ENCODE data around the gene UBE2J2. TPM values are rescaled to one million over a fixed set of nuclear protein-coding genes. Genes with fewer than 3 reads are reported as not detected.

The UBE2J2 gene
- total RNA-seq, 1 donor from 2014 or later: 28.7 TPM

GRCh38 chr1:1230656-1231399, 42.8 kb downstream of the UBE2J2 start:
- Histone ChIP-seq H3K27me3 (ENCODE audit: control insufficient read depth in 3 of 3, insufficient read depth in 3 of 3, low read length in 3 of 3) (no peaks in the 10 kb centered on the region), H3K4me1 (ENCODE audit: control insufficient read depth in 3 of 3, insufficient read depth in 3 of 3, low read length in 3 of 3) (peaks cover 33 to 45% (median 33%) of the 10 kb centered on the region in 3 donors), H3K27ac (ENCODE audit: low read depth, low read length) (peak overlapping the region; percentile 92), H3K4me3 (ENCODE audit: low read length in 3 of 3) (peak overlapping the region; percentile 90 to 98 (median 98)), H3K9me3 (ENCODE audit: control insufficient read depth in 3 of 3, low read length in 3 of 3) (no peaks in the 10 kb centered on the region), H3K9ac (ENCODE audit: low read depth in 1 of 3, low read length in 3 of 3) (peak overlapping the region; percentile 94 to 98 (median 97)), H3K36me3 (ENCODE audit: control insufficient read depth in 3 of 3, insufficient read depth in 3 of 3, low read length in 3 of 3) (peaks cover 19 to 33% (median 21%) of the 10 kb centered on the region in 3 donors)

DNA sequence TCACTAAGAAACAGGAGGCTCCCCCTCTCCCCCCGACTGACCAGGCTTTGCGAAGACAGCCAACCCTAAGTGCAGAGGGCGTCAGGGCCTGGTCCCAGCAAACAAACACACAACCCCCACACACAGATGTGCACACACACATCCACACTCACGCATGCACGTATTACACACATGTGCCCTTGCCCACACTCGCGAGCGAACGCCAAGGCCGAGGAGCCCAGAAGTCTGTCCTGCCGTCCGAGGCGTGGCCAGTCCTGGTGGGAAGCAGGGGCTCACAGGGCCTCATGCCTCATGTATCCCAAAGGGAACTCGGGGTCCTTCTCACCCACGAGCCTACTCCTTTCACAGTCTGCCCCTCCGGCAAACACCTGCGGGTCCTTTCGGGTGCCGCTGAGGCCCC, 43.9 kb downstream of the UBE2J2 start:
- no peaks in the 10 kb centered on the region for H3K9me3 ChIP-seq (ENCODE audit: control insufficient read depth in 3 of 3, low read length in 3 of 3)
- H3K4me3 ChIP-seq (ENCODE audit: low read length in 3 of 3): peak overlapping the region in 2 of 3 donors; percentile 45 to 90
- peaks cover 33 to 53% (median 37%) of the 10 kb centered on the region in 3 donors for H3K4me1 ChIP-seq (ENCODE audit: control insufficient read depth in 3 of 3, insufficient read depth in 3 of 3, low read length in 3 of 3)
- peaks cover 23 to 37% (median 23%) of the 10 kb centered on the region in 3 donors for H3K36me3 ChIP-seq (ENCODE audit: control insufficient read depth in 3 of 3, insufficient read depth in 3 of 3, low read length in 3 of 3)
- H3K27ac ChIP-seq (ENCODE audit: low read depth, low read length): no peak overlapping the region
- no peaks in the 10 kb centered on the region for H3K27me3 ChIP-seq (ENCODE audit: control insufficient read depth in 3 of 3, insufficient read depth in 3 of 3, low read length in 3 of 3)
- H3K9ac ChIP-seq (ENCODE audit: low read depth in 1 of 3, low read length in 3 of 3): peak overlapping the region; percentile 23 to 57 (median 50)

DNA sequence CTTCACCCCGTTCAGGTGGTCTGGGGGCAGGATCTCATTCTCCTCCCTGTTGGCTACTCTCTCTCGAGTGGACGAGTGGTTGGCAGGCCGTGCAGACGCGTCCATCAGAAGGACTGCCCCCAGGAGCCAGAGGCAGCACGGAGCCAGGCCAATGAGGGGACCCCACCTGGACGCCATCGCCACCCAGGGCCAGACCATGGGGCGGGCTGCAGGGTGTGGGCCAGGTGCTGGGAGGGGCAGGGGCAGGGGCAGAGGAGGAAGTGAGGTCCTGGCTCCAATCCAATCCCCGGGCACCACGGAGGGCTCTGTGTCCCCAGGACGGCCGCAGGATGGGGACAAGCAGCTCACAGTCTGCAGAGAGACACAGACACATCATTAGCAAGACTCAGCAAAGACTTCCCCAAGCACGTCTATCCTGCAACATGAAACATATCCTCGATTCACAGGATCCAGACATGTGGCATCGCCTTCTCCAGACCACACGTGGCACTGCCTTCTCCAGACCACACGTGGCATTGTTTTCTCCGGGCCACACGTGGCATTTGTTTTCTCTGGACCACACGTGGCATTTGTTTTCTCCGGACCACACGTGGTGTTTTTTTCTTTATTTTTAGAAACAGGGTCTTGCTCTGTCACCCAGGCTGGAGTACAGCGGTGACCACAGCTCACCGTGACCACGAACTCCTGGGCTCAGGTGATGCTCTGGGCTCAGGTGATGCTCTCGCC, 44.9 kb downstream of the UBE2J2 start:
- H3K27me3 ChIP-seq (ENCODE audit: control insufficient read depth in 3 of 3, insufficient read depth in 3 of 3, low read length in 3 of 3): no peaks in the 10 kb centered on the region
- H3K36me3 ChIP-seq (ENCODE audit: control insufficient read depth in 3 of 3, insufficient read depth in 3 of 3, low read length in 3 of 3): peaks cover 18 to 37% (median 23%) of the 10 kb centered on the region in 3 donors
- H3K9me3 ChIP-seq (ENCODE audit: control insufficient read depth in 3 of 3, low read length in 3 of 3): no peaks in the 10 kb centered on the region
- peaks cover 33 to 53% (median 37%) of the 10 kb centered on the region in 3 donors for H3K4me1 ChIP-seq (ENCODE audit: control insufficient read depth in 3 of 3, insufficient read depth in 3 of 3, low read length in 3 of 3)
- H3K9ac ChIP-seq (ENCODE audit: low read depth in 1 of 3, low read length in 3 of 3): no peak overlapping the region
- no peak overlapping the region for H3K27ac ChIP-seq (ENCODE audit: low read depth, low read length)
- H3K4me3 ChIP-seq (ENCODE audit: low read length in 3 of 3): no peak overlapping the region

- Histone ChIP-seq H3K4me3 (ENCODE audit: low read length in 3 of 3) (no peak overlapping the region), H3K36me3 (ENCODE audit: control insufficient read depth in 3 of 3, insufficient read depth in 3 of 3, low read length in 3 of 3) (peaks cover 21 to 40% (median 26%) of the 10 kb centered on the region in 3 donors), H3K27ac (ENCODE audit: low read depth, low read length) (no peak overlapping the region), H3K9ac (ENCODE audit: low read depth in 1 of 3, low read length in 3 of 3) (no peak overlapping the region), H3K27me3 (ENCODE audit: control insufficient read depth in 3 of 3, insufficient read depth in 3 of 3, low read length in 3 of 3) (no peaks in the 10 kb centered on the region), H3K9me3 (ENCODE audit: control insufficient read depth in 3 of 3, low read length in 3 of 3) (no peaks in the 10 kb centered on the region), H3K4me1 (ENCODE audit: control insufficient read depth in 3 of 3, insufficient read depth in 3 of 3, low read length in 3 of 3) (peaks cover 29 to 50% (median 37%) of the 10 kb centered on the region in 3 donors)
Observed at GRCh38 chr1:1228187-1228586, 45.5 kb downstream of the UBE2J2 start.

- peaks cover 29 to 48% (median 34%) of the 10 kb centered on the region in 3 donors for H3K36me3 ChIP-seq (ENCODE audit: control insufficient read depth in 3 of 3, insufficient read depth in 3 of 3, low read length in 3 of 3)
- H3K9ac ChIP-seq (ENCODE audit: low read depth in 1 of 3, low read length in 3 of 3): no peak overlapping the region
- peaks cover 23 to 42% (median 32%) of the 10 kb centered on the region in 3 donors for H3K4me1 ChIP-seq (ENCODE audit: control insufficient read depth in 3 of 3, insufficient read depth in 3 of 3, low read length in 3 of 3)
- no peak overlapping the region for H3K4me3 ChIP-seq (ENCODE audit: low read length in 3 of 3)
- H3K27ac ChIP-seq (ENCODE audit: low read depth, low read length): no peak overlapping the region
- no peaks in the 10 kb centered on the region for H3K9me3 ChIP-seq (ENCODE audit: control insufficient read depth in 3 of 3, low read length in 3 of 3)
- H3K27me3 ChIP-seq (ENCODE audit: control insufficient read depth in 3 of 3, insufficient read depth in 3 of 3, low read length in 3 of 3): no peaks in the 10 kb centered on the region
Observed at GRCh38 chr1:1227386-1227785, 46.3 kb downstream of the UBE2J2 start.

DNA sequence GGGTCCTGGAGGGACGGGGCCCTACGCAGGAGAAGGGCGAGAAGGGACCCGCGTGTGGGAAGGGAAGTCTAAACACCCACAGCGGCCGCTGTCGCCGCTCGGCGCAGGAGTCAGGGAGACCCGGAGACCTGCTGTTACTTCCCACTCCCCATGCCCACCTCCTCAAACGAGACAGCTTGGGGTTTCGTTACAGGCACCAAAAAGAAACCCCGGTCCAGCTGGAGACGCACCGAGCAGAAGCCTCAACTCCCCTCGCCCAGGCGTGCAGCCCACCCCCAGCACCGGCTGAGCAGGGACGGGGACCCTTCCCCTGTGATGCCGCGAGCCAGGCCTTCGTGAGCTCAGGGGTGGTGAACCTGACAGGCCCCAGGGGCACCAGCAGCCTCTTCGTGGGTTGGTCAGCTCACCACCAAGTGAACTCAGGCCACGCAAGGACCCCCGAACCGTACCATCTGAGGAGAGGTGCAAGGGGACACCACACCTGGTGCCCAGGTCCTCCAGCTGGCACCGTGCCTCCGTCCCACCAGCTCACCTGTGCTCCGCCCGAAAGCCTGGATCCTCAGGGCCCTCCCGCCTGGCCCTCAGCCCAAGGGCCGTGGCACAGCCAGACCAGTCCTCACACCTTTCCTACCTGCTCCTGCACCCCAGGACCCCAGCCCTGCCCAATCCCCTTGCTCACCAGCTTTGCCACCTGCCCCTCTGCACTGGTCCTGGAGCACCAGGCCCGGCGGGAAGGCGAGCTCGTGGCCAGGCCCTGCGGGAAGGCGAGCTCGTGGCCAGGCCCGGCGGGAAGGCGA, 46.9 kb downstream of the UBE2J2 start:
- Histone ChIP-seq H3K27ac (ENCODE audit: low read depth, low read length) (no peak overlapping the region), H3K36me3 (ENCODE audit: control insufficient read depth in 3 of 3, insufficient read depth in 3 of 3, low read length in 3 of 3) (peaks cover 32 to 54% (median 39%) of the 10 kb centered on the region in 3 donors), H3K4me3 (ENCODE audit: low read length in 3 of 3) (no peak overlapping the region), H3K9ac (ENCODE audit: low read depth in 1 of 3, low read length in 3 of 3) (no peak overlapping the region), H3K4me1 (ENCODE audit: control insufficient read depth in 3 of 3, insufficient read depth in 3 of 3, low read length in 3 of 3) (peaks cover 23 to 42% (median 32%) of the 10 kb centered on the region in 3 donors), H3K9me3 (ENCODE audit: control insufficient read depth in 3 of 3, low read length in 3 of 3) (no peaks in the 10 kb centered on the region), H3K27me3 (ENCODE audit: control insufficient read depth in 3 of 3, insufficient read depth in 3 of 3, low read length in 3 of 3) (no peaks in the 10 kb centered on the region)

DNA sequence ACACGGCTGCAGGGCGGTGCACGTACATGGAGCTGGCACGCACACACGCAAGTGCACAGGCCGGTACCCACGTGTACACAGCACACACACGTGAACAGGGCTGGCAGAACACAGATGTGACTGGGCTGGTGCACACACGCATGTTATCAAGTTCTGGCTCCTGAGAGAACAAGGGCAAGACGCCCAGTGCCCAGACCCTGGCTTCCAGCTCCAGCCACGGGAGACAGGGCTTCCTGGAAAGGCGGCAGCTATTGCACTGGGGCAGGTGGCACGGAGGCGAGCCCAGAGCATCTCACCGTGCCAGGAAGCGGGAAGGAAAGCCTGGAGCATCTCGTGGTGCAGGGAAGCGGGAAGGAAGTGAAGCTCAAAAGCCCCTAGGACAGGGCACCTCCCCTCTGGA, 47.7 kb downstream of the UBE2J2 start:
- Histone ChIP-seq H3K4me1 (ENCODE audit: control insufficient read depth in 3 of 3, insufficient read depth in 3 of 3, low read length in 3 of 3) (peaks cover 20 to 36% (median 29%) of the 10 kb centered on the region in 3 donors), H3K4me3 (ENCODE audit: low read length in 3 of 3) (no peak overlapping the region), H3K27ac (ENCODE audit: low read depth, low read length) (no peak overlapping the region), H3K9ac (ENCODE audit: low read depth in 1 of 3, low read length in 3 of 3) (peak overlapping the region in 1 of 3 donors; percentile 8), H3K9me3 (ENCODE audit: control insufficient read depth in 3 of 3, low read length in 3 of 3) (no peaks in the 10 kb centered on the region), H3K27me3 (ENCODE audit: control insufficient read depth in 3 of 3, insufficient read depth in 3 of 3, low read length in 3 of 3) (no peaks in the 10 kb centered on the region), H3K36me3 (ENCODE audit: control insufficient read depth in 3 of 3, insufficient read depth in 3 of 3, low read length in 3 of 3) (peaks cover 40 to 61% (median 46%) of the 10 kb centered on the region in 3 donors)

DNA sequence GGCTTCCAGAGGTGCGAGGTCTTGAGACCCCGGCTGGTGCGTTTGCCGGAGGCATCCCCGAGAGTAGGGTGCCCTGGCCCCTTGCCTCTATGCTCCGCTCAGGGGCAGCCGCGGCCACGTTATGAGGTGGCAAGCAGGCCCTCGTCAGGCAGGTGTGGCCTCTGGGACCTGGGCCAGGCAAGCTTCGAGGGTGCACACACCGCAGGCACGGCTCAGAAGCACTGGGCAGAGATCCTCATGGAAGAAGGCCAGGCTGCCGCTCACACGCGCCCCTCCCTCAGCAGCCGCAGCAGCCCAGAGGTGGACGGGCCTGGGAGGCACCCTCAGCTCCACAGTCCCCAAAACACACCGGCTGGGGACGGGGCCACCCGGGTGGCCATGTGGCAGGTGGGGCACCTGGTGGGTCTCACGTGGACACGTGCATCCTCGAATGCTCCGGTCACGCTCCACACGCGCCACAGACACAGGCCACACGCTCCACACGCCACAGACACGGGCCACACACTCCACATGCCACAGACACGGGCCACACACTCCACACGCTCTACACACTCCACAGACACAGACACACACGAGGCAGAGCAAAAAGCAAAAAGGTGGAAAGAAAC, 48.3 kb downstream of the UBE2J2 start:
- Histone ChIP-seq H3K9me3 (ENCODE audit: control insufficient read depth in 3 of 3, low read length in 3 of 3) (no peaks in the 10 kb centered on the region), H3K4me3 (ENCODE audit: low read length in 3 of 3) (no peak overlapping the region), H3K36me3 (ENCODE audit: control insufficient read depth in 3 of 3, insufficient read depth in 3 of 3, low read length in 3 of 3) (peaks cover 45 to 62% (median 52%) of the 10 kb centered on the region in 3 donors), H3K27me3 (ENCODE audit: control insufficient read depth in 3 of 3, insufficient read depth in 3 of 3, low read length in 3 of 3) (no peaks in the 10 kb centered on the region), H3K4me1 (ENCODE audit: control insufficient read depth in 3 of 3, insufficient read depth in 3 of 3, low read length in 3 of 3) (peaks cover 14 to 30% (median 23%) of the 10 kb centered on the region in 3 donors), H3K27ac (ENCODE audit: low read depth, low read length) (no peak overlapping the region), H3K9ac (ENCODE audit: low read depth in 1 of 3, low read length in 3 of 3) (no peak overlapping the region)

- peaks cover 52 to 66% (median 57%) of the 10 kb centered on the region in 3 donors for H3K36me3 ChIP-seq (ENCODE audit: control insufficient read depth in 3 of 3, insufficient read depth in 3 of 3, low read length in 3 of 3)
- H3K4me1 ChIP-seq (ENCODE audit: control insufficient read depth in 3 of 3, insufficient read depth in 3 of 3, low read length in 3 of 3): peaks cover 0 to 16% (median 9%) of the 10 kb centered on the region in 3 donors
- H3K9ac ChIP-seq (ENCODE audit: low read depth in 1 of 3, low read length in 3 of 3): no peak overlapping the region
- no peak overlapping the region for H3K27ac ChIP-seq (ENCODE audit: low read depth, low read length)
- no peaks in the 10 kb centered on the region for H3K9me3 ChIP-seq (ENCODE audit: control insufficient read depth in 3 of 3, low read length in 3 of 3)
- no peaks in the 10 kb centered on the region for H3K27me3 ChIP-seq (ENCODE audit: control insufficient read depth in 3 of 3, insufficient read depth in 3 of 3, low read length in 3 of 3)
- H3K4me3 ChIP-seq (ENCODE audit: low read length in 3 of 3): no peak overlapping the region
Observed at GRCh38 chr1:1223891-1224290, 49.8 kb downstream of the UBE2J2 start.
